HG02840 (cell line): ENCODE results near the gene ING1.
A peak's percentile ranks its signal among the peaks of the same experiment; 100 is the strongest.
"Not testable (repeated sequence)": the region's sequence is repeated elsewhere in the genome, so short reads cannot be mapped to it uniquely, and the experiment has no call there.

Experiments used
- ATAC-seq: cut with Tn5 transposase; IDR thresholded peaks from one replicate; pipeline ENCODE4 v1.9.1; 2021; ENCODE audit warnings: mild to moderate bottlenecking, moderate library complexity, moderate number of reproducible peaks; ENCODE audit not compliant: unreplicated experiment, low FRiP score

ING1 gene

DNA sequence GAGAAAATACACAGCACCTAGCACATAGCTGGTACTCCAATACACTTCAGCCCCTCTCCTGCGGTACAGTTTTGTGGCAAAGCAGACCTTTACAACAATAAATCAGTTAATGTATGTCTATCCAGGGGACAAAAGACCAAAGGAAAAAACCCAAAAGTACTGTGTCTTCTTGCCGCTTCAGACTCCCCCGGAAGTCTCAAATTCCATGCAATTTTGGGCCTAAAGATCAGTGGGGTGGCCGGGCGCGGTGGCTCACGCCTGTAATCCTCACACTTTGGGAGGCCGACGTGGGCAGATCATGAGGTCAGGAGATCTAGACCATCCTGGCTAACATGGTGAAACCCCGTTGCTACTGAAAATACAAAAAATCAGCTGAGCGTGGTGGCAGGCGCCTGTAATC lies 23.8 kb upstream of the ING1 start:
- no peak for ATAC-seq

DNA sequence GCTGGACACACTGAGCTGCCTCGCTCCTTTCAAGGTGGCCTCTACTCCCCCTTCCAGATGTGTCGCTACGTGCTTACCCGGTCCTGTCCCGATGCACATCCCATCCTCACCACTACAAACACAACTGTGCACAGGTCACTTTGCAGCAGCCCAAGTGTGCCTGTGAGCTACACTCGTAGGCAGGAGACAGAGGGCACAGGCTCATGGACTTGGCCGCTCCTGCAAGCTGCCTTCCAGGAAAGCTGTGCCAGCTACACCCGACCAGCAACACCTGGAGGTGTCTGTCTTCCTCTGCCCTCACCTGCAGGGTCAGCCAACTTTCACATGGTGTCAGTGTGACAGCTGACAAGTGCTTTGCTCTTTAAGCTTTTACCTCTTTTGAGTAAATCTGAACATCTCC lies 23.0 kb upstream of the ING1 start:
- ATAC-seq = no peak

DNA sequence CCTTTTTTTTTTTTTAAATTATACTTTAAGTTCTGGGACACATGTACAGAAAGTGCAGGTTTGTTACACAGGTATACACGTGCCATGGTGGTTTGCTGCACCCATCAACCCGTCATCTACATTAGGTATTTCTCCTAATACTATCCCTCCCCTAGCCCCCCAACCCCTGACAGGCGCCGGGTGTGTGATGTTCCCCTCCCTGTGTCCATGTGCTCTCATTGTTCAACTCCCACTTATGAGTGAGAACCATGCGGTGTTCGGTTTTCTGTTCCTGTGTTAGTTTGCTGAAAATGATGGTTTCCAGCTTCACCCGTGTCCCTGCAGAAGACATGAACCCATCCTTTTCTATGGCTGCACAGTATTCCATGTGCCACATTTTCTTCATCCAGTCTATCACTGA lies 17.7 kb upstream of the ING1 start:
- not testable (repeated sequence) for ATAC-seq

DNA sequence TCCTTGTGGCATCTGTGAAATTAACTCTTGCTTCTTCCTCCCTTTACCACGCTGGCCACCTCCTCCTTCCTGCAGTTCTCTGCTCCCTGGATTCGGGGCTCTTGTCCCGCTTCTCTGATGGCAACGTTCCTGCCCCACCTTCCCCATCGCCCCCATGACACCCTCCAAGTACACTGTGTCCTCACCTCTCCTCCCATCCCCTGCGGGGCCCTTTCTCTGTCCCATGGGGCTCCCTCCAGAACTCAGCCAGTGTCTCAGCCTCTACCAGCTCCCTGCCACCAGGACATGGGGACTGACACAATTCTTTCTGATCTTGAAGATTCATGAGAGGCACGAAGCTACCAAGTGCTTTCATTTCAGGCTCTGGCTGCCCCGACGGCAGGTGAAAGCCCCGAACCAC lies 16.7 kb upstream of the ING1 start:
- ATAC-seq = no peak

DNA sequence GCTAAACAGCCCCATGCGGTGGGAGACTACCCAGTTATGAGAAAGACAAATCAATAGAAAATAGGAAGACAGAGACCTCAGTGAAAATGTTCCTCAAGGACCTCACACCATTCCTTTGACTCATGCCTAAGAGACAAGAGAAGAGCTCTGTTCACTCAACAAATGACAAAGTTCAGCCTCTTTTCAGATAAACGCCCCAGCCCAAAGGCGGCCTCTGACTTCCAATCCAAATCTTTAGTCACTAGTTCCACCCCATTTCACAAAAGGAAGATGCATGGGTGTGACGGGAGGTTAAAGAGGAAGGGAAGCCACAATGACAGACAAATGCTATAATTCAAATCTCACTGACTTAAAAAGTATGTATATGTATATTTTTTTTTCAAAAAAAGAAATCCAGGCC lies 15.7 kb upstream of the ING1 start:
- no peak for ATAC-seq

DNA sequence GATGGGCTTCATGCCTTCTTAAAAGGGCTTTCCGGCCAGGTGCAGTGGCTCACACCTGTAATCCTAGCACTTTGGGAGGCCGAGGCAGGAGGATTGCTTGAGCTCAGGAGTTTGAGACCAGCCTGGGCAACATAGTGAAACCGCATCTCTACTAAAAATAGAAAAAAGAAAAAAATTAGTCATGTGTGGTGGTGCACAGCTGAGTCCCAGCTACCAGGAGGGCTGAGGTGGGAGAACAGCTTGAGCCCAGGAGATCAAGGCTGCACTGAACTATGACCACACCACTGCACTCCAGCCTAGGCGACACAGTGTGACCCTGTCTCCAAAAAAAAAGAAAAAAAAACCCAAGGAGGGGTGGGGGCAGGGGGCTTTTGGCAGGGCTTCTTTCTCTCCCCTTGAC lies 14.8 kb upstream of the ING1 start:
- ATAC-seq = no peak

DNA sequence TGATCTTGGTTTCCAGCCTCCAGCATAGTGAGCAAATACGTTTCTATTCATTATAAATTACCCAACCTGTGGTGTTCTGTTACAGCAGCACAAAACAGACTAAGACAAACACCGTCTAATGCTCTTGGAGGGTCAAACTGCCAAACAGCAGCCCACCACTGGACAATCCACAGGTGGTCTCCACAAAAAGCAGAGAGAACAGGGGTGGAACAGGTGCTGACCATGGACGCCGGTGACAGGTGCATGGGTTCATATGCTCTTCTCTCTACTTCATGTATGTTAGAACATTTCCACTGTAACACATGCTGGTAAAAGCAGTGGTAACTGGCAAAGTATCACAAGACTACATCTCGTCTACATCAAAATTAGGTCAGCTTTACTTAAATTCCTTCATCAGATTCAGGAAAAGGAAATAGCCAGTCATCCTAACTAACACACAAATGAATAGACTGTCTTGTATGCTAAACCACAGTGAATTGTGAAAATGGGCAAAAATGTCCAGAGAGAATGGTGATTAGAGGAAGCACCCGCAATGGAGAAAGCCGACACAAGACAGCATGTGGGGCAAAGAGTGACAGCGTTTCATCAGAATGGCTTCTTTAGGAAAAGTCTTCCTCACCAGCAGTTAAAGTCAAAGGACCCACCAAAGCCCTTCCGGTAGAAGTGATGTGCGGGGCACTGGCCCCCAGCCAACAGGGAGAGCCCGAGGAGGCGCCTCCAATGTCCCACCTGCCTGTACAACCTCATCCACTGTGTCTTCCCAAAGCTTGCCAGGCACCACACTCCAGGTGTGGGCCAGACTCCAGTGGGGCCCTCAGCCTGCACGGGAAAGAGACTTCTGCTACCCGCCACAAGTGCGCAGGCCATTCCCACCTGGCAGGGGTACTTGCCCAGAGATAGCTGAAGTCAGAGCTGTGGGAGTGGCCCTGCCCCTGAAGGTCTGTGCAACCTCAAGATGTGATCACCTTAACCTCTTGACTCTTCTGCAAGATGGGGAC lies 14.1 kb upstream of the ING1 start:
- ATAC-seq = no peak

DNA sequence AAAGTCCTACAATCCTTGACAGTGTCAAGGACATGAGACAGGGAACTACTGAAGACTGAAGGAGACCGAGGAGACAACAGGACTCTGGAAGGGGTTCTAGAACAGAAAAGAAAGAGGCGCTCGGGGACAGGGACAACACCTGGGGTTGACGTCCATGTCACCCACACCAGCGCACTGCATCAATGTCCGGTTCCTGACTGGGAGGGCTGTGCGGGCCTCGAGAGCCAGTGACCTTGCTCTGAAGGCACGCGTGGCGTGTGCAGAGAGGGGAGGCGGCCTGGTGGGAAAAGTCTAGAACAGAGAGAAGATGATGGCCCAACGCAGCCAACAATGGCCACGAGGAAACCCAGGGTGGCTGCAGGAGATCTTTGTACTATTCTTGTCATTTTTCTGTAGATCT lies 13.3 kb upstream of the ING1 start:
- no peak for ATAC-seq

DNA sequence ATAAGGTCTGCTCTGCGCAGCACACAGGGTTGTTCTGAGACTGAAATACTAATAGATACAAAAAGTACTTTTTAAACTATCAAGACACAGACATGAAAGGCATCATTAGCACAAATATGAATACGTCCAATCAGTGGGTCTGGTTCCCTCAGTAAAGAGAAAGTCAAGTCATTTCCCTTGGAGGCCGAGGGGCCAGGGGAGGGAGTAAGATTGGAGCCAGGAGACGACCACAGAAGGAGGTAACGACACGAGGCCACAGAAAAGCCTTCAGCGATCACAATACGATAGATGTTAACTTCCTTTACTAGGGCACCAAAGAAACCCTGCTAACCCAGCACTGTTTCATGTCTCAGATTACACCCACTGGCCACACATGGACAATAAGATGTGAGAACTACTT lies 12.9 kb upstream of the ING1 start:
- ATAC-seq = no peak

DNA sequence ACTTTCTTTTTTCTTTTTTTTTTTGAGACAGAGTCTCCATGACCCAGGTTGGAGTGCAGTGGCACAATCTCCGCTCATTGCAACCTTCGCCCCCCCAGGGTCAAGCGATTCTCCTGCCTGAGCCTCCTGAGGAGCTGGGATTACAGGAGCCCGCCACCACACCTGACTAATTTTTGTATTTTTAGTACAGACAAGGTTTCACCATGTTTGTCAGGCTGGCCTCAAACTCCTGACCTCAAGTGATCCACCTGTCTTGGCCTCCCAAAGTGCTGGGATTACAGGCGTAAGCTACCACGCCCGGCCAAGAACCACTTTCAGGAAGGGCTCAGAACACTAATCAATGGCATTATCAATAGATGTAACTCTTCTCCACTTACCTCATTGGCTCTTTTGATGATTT lies 12.4 kb upstream of the ING1 start:
- not testable (repeated sequence) for ATAC-seq

DNA sequence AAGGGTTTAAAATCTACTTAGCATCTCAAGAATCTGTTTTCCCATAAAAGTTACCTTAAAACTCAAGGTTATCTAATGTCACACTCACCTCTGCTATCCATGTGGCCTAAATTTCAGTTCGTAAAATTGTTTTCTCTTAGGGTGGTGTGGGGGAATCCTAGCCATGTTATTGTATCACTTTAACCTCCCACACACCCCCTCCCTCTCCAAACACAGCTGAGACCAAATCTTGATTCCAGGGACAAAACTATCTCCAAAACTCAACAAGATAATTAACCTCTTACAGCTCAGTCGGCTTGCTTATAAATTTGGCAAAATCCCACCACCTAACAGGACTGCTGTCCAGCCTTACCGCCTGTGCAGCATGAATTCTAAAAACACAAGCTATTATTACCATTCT lies 11.4 kb upstream of the ING1 start:
- no peak for ATAC-seq

DNA sequence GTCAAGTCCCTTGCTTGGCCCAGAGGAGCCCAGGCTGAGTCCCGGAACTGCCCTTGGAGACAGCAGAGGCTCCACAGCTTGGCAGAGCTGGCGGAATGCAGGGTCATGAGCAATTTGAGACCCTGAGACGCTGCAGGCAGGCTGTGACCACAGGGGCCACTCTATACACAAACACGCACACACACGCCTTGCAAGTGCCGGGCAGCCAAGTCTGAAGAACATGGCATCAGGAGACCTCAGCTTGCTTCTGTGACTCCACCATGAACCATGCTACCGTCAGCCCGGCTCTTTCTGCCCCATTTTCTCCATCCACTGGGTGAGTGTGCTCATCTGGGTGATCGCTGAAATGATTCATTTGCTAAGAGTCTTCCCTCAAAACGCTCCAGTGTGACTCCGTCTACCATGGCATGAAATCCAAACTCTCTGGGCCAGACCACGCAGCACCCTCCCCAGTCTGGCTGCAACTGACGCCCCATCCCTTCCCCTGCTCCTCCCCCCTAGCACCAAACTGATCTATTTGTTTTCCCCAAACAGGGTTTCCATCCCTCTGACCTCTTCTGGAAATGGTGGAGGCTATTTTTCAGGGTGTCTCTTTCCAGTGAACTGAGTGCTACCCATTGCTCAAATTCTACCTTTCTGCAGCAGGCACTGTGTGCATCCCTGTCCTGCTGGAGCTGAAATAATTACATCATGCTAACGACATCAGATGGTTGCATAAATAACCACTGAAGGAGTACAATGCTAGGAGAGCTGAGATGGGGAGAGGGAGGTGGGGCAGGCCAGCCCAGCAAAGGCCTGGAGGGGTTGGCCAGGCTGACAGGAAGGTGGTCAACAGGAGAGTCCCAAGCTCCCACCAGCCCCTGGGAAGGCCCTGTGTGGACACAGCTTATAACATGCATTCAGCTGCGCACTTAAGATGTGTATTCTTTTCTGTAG lies 10.6 kb upstream of the ING1 start:
- ATAC-seq = no peak

DNA sequence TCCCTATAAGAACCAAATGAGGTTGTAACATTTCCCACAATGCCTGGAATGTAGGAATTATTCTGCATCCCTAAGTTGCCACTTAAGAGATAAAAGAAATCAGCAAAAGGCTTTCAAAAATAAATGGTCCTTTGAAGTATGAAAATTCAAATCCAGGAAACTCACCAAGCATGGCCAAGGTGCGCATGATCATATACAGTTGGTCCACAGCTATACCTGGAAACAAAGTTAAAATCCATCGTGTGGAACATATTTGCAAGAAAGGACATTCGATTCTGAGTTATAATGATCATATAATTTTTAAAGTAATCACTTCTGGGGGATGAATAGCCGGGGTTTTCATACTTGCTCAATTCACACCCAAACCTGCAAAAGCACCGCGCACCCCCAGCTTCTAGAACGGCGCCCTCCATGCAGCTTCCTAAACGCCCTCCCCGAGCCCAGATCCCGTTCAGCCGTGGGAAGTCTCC lies 8.1 kb upstream of the ING1 start:
- ATAC-seq = no peak

DNA sequence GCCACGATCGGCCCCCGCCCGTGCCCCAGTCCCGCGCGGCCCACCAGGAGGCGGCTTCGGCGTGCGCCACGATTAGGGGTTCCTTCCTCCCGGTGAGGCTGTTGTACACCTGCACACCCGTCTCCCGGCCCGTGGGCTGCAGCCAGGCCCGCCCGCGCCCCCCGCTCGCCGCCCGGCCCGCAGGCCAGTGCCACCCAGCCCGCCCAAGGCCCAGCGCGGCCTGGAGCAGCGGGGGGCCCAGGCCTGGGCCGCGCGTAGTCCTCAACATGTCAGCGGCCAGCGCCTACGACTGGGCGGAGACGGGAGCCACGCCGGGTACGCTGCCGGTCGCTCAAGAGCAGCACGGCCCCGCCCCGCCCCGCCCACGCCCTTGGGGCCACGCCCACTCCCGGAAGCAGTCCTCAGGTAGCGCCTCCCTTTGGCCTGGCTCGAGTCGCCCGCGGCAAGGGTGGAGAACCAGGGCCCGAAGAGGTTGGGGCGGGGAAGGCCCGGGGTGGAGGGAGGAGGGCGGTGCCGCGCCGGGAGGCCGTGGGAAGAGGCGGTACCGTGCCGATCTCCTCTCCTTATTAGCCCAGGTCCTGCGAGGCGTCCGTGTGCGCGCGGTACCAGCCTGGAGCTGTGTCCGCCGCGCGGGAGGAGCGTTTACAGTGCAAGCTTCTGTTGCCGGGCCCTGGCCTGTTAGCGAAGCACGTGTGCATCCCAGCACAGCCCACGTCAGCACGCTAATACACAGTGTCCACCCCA lies 7.5 kb upstream of the ING1 start, which contains the start of gene CARS2:
CARS2 (minus strand) TSS at position 291 of the 744 bp plus-strand sequence; CDS start at position 268, 23 bp downstream.
- ATAC-seq = peak; percentile 90

DNA sequence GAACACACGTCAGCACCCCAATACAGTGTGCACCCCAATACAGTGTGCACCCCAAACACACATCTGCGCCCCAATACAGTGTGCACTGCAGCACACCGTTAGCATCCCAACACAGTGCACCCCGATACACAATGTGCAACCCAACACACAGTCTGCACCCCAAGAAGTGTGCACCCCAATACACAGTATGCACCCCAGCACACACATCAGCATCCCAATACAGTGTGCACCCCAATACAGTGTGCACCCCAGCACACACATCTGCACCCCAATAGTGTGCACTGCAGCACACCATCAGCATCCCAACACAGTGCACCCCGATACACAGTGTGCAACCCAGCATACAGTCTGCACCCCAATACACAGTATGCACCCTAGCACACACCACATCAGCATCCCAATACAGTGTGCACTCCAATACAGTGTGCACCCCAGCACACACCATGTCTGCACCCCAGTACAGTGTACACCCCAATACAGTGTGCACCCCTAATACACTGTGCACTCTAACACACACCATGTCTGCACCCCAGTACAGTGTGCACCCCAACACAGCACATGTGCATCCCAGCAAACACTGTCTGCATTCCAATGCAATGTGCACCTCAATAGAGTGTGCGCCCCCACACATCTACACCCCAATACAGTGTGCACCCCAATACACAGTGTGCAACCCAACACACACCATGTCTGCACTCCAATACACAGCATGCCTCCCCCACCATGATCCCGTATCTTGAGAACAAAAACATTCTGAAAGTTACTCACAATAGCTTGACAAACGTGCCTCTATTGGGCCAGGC lies 6.7 kb upstream of the ING1 start:
- peak; percentile 6 for ATAC-seq

DNA sequence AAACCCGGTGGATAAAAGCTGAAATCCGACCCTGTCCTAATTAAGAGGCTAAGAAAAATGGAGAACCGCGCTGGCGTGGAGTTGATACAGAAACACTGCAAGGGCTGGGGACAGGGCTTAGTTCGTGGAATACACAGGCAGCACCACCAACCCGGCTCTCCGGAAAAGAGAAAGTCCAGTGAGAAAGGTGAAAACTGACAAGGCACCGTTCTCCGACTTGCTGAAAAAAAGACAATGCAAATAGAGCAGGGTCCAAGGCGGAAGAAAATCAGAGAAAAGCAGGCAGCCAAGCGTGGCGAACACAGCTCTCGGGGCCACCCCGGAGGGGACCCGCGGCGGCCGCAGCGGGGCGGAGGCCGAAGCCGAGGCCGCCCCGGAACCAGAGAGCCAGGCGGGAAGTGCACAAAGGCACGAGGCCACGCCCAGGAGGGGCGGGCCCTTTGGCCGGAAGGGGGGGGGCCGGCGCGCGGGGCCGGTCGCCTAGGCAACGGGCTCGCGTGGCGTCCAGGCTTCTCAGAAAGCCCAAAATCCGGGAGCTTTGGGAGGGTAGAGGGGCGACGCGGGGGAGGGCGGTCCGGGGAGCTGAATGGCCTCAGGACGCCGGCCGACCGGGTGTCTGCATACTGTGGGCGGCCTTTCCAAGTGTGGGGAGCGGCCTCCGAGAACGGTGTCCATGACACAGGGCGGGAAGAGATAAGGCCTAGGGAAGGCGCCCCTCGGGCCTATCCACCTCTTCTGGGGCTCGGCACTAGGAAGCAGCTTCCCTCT lies 1.2 kb upstream of the ING1 start:
- peak; percentile 25 for ATAC-seq

DNA sequence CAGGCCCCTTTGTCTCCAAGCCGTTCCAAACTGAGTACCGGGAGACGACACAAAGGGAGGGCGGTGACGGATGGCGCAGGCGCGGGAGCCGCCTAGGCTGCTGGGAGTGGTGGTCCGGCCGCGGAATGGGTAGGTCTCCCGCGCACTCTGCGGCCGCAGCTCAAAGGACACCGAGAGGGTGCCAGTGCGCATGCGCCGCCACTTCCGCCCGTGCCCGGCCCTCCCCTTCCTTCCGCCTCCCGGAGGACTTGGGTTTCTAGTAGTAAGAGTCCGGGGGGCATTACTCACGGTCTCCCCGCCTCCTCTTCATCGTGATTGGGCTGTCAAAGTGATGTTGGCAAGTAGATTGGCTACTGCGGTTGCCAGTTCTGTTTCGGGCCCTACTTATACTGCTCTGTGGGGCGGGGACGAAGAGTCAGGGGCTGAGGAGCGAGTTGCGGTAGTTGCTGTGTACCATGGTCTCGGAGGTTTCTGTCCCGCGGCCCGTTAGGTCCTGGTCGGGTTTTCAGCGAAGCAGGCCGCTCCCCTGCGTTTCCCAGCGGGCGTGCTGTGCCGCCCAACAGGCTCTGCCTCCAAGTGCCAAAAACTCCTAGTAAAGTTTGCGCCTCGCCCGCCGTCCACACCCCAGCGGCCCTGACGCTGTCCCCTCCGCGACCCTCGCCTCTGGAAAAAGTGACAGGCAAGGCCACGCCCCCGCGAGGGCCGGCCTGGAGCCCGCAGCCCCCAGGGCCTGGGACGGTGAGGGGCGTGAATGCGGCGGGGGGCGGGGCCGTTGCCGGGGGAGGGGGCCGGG lies 455 bp upstream of the ING1 start:
- peak; percentile 48 for ATAC-seq
